ENCODE results near the gene PCK2.
A peak's percentile ranks its signal among the peaks of the same experiment; 100 is the strongest.

Gene PCK2

GRCh38 chr14:24115422-24116127 lies 21.5 kb downstream of the PCK2 start:
- DNase-seq (ENCODE audit: low read depth in 2 of 2): no peak

- DNase-seq (ENCODE audit: low read depth in 2 of 2): no peak
These were observed 22.2 kb downstream of the PCK2 start for GRCh38 chr14:24116128-24116814.

GRCh38 chr14:24117179-24117578 lies 23.1 kb downstream of the PCK2 start:
- no peak for DNase-seq (ENCODE audit: low read depth in 2 of 2)

GRCh38 chr14:24119691-24120090 lies 25.6 kb downstream of the PCK2 start:
- DNase-seq (ENCODE audit: low read depth in 2 of 2): no peak

DNA sequence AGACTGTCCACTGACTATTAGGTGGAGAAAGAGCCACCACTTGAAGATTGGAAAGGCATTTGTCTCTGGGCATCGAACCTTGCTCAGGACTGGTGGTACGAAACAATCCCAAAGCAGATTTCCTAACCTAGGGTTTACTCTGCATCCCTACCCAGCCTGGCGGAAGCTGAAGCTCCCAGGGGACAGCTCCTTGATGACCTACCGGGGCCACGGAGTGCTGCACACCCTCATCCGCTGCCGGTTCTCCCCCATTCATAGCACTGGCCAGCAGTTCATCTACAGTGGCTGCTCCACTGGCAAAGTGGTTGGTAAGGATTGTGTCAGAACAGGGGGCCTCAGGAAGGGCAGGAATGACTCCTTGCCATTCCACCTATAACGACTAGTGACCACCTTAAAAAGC lies 27.1 kb downstream of the PCK2 start:
- no peak for DNase-seq (ENCODE audit: low read depth in 2 of 2)

- DNase-seq (ENCODE audit: low read depth in 2 of 2): no peak
These were observed 28.3 kb downstream of the PCK2 start for GRCh38 chr14:24122416-24122815.

GRCh38 chr14:24122898-24123297 lies 28.8 kb downstream of the PCK2 start:
- DNase-seq (ENCODE audit: low read depth in 2 of 2): no peak

DNA sequence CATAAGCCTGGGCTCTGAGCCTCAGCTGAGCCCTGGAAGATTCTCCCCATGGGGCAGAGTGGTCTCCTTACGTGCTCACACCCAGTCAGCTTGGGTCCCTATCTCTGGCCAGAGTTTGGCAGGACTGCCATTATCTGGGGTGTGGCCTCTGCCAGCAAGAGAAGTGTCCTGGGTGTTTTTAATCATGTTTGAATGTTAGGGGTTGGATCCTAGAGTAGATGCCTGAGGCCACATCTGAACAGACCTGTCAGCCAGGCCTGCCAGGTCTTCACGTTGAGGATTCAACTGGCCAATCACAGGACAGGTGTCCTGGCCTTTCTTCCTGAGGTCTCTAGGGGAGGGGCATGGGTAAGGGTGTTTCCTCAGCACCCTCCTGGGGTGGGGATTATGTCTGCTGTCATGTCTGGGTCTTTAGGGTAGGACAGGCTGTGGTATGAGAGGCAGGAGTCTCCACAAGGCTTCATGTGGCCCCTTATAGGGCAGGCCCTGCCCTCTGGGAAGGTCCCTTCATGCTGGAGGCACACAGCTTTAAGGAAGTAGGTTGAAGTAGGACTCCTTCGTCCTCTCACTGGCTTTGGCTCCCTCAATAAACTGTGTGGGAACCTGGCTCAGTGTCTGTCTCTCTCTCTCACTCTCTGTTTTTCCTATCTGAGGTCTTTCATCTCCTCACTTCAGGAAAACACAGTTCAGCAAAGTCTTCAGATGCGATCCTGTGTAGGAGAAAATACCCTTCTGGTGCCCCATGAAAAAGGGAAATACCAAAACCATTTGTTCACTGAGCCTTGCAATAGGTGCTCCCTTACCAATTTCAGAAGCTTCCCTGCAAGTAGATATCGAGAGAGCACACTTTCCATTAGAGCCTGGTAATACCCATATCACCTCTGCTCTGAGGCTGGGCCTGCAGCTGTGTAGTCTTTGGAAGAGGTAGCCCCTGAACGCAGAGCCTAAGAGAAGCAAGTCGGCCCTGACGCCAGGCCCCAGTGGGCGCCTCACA lies 29.6 kb downstream of the PCK2 start:
- no peak for DNase-seq (ENCODE audit: low read depth in 2 of 2)

DNA sequence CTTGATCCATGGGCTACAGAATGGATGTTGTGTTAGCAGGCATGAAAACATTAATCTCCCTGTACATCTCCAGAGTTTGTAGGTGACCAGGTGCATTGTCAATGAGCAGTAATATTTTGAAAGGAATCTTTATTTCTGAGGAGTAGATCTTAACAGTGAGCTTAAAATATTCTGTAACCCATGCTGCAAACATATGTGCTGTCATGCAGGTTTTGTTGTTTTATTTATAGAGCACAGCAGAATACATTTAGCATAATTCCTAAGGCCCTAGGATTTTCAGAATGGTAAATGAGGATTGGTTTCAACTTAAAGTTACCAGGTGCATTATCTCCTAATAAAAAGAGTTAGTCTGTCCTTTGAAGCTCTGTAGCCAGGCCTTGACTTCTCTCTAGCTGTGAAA lies 32.8 kb downstream of the PCK2 start:
- no peak for DNase-seq (ENCODE audit: low read depth in 2 of 2)

DNA sequence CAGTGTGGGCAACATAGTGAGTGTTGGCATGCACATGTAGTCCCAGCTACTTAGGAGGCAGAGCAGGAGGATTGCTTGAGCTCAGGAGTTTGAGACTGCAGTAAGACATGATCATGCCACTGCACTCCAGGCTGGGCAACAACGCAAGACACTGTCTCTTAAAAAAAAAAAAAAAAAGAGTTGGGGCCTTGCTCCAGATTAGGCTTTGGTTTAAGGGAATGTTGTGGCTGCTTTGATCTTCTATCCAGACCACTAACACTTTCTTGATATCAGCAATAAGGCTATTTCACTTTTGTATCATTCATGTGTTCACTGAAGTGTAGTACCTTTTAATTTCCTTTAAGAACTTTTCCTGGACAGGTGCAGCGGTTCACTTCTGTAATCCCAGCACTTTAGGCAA lies 33.6 kb downstream of the PCK2 start:
- DNase-seq (ENCODE audit: low read depth in 2 of 2): no peak

GRCh38 chr14:24129410-24129998 lies 35.4 kb downstream of the PCK2 start:
- no peak for DNase-seq (ENCODE audit: low read depth in 2 of 2)

- DNase-seq (ENCODE audit: low read depth in 2 of 2): no peak
These were observed 36.2 kb downstream of the PCK2 start, which contains the start of gene FITM1 for GRCh38 chr14:24130380-24130716. Gene FITM1, plus strand, starts transcription at chr14:24130659. Its CDS starts 905 bp downstream, at chr14:24131564.

- no peak for DNase-seq (ENCODE audit: low read depth in 2 of 2)
These were observed 36.8 kb downstream of the PCK2 start for GRCh38 chr14:24130717-24131548.

DNA sequence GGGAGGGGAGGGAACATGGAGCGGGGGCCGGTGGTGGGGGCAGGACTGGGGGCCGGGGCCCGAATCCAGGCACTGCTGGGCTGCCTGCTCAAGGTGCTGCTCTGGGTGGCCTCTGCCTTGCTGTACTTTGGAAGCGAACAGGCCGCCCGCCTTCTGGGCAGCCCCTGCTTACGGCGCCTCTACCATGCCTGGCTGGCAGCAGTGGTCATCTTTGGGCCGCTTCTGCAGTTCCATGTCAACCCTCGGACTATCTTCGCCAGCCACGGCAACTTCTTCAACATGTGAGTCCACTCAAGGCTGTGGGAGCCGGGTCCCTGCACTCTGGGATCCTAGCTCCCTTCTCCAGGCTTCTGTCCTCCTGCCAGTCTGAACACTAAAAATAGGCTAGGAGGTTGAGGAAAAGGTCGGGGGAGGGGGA lies 37.4 kb downstream of the PCK2 start:
- DNase-seq (ENCODE audit: low read depth in 2 of 2): no peak

DNA sequence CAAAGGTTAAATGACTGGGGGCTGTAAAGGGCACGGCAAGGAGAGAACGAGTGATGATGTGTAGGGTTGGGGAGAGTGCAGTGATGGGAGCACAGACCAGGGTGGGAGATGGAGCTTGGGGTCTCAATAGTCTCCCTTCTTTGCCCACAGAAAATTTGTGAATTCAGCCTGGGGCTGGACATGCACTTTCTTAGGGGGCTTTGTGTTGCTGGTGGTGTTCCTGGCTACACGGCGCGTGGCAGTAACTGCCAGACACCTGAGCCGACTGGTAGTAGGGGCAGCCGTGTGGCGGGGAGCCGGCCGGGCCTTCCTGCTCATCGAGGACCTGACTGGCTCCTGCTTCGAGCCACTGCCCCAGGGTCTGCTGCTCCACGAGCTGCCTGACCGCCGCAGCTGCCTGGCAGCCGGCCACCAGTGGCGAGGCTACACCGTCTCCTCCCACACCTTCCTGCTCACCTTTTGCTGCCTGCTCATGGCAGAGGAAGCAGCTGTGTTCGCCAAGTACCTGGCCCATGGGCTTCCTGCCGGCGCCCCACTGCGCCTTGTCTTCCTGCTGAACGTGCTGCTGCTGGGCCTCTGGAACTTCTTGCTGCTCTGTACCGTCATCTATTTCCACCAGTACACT lies 38.1 kb downstream of the PCK2 start:
- peak in 1 of 2 donors; percentile 27 for DNase-seq (ENCODE audit: low read depth in 2 of 2)

- DNase-seq (ENCODE audit: low read depth in 2 of 2): no peak
These were observed 38.9 kb downstream of the PCK2 start for GRCh38 chr14:24132976-24133375.

DNA sequence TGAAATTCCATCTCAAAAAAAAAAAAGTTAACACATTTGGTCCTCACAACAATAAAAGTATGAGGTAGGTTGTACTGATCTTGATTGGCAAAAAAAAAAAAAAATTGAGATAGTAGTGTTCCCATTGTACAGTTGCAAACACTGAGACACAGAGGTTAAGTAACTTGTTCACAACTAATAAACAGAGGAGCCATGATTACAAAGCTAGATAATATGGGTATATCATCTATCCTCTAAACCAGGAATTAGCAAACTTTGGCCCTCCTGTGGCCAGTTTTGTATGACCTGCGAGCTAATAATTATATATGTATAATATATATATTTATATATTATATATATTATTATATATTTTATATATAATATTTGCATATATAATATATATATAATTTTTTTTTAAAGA lies 39.6 kb downstream of the PCK2 start:
- DNase-seq (ENCODE audit: low read depth in 2 of 2): no peak

DNA sequence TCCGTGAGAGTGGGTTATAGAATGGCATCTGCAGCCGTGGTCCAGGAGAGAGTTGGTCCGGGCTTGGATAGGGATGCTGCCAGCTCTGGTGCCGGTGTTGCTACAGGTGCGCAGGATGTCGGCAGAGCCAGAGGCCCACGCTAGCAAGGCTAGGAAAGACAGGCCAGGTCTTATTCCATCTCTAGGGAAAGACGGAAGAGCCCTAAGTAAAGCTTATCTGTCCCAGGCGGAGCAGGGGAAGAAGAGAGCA lies 41.4 kb downstream of the PCK2 start:
- DNase-seq (ENCODE audit: low read depth in 2 of 2): no peak

DNA sequence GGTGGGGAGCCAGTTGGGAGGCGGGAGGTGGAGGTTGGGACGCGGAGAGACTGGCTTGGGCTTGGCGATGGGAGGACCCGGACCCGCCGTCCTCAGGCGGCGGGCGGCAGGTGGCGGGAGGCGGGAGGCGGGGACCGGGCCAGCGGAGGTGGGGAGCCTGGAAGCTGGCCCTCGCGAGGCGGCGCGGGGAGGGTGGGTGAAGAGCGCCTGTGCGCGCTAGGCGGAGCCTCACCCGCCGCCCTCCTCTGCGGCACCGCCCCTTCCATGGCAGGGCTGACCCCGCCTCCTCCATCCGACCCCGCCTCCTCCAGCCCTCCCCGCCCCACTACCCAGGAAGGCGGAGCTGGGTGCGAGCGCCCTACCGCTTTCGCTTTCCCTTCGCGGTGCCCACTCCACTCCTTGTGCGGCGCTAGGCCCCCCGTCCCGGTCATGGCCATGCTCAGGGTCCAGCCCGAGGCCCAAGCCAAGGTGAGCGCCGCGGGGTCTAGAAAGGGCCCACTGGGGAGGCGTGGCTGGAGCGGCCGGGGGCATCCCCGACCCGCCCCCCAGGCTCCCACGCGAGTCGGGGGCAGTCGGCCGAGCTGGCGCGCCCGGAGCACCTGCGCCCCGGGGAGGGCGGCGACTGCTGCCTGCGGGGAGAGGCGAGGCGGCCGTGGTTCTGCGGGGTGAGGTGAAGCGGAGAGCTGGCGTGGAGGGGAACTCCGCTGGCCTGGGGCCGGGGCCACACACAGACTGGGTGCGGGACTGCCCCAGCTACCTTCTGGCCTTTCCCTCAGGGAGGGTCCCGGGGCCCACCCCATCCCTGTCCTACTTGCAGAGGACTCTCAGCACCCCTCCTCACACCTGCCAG lies 41.9 kb downstream of the PCK2 start, which contains the start of gene PSME1:
TSS of gene PSME1 (plus strand) at position 361 of the 850 bp plus-strand sequence. CDS start at position 430, 69 bp downstream.
- DNase-seq (ENCODE audit: low read depth in 2 of 2): peak; percentile 94
